ENCODE data around the gene DAAM1. TPM values are rescaled to one million over a fixed set of nuclear protein-coding genes. Genes with fewer than 3 reads are reported as not detected.

Gene DAAM1
- total RNA-seq, 3 donors from 2014 or later = 50.1 to 95.9 (median 64.2) TPM

DNA sequence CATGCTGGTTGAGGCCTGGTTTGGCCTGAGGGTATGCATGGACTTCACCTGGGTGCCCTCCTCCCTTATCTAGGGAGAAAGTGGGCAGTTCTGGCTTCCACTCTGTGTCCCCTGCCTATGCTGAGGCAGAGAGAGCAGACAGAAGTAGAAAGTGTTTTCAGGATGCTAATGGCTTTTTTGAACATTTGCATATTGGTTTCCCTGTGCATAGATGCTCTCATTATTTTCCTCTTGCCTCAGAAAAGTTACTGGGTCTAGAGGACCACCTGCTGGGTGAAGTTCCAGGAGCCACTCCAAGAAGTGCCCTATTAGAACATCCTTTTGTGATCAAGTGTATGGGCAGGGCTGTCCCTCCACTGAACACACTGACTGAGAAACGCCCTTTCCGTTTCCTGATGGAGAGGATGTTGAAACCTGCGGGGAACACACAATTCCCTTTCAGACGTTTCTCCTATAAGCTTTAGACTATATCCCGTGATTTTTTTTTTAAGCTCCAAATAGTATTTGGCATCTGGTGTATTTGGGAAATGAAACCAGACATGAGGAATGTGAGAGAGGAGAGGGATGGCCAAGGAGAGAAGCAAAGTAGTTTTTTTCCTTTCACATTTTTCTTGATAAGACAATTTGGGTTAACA lies 66.6 kb downstream of the DAAM1 start:
- H3K27me3 ChIP-seq = no peaks in the 10 kb centered on the region
- H3K4me1 ChIP-seq = peaks cover 6 to 10% of the 10 kb centered on the region in 2 donors
- no peaks in the 10 kb centered on the region for H3K36me3 ChIP-seq
- H3K4me3 ChIP-seq = no peak overlapping the region
- H3K27ac ChIP-seq = peak overlapping the region; percentile 91 to 93
- H3K9me3 ChIP-seq = no peaks in the 10 kb centered on the region
- no peak for DNase-seq (ENCODE audit: low spot score in 2 of 2)
- intact Hi-C loops (cut with DNase I; ENCODE audit: low total_unique reads) = no loop called here
- TF ChIP-seq POLR2AphosphoS5 (IDR thresholded peaks at IDR 0.05) (no peak), POLR2A (IDR thresholded peaks at IDR 0.05) (no peak)
- TF ChIP-seq, protein P1, sequence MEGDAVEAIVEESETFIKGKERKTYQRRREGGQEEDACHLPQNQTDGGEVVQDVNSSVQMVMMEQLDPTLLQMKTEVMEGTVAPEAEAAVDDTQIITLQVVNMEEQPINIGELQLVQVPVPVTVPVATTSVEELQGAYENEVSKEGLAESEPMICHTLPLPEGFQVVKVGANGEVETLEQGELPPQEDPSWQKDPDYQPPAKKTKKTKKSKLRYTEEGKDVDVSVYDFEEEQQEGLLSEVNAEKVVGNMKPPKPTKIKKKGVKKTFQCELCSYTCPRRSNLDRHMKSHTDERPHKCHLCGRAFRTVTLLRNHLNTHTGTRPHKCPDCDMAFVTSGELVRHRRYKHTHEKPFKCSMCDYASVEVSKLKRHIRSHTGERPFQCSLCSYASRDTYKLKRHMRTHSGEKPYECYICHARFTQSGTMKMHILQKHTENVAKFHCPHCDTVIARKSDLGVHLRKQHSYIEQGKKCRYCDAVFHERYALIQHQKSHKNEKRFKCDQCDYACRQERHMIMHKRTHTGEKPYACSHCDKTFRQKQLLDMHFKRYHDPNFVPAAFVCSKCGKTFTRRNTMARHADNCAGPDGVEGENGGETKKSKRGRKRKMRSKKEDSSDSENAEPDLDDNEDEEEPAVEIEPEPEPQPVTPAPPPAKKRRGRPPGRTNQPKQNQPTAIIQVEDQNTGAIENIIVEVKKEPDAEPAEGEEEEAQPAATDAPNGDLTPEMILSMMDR (IDR thresholded peaks at IDR 0.05) = no peak

DNA sequence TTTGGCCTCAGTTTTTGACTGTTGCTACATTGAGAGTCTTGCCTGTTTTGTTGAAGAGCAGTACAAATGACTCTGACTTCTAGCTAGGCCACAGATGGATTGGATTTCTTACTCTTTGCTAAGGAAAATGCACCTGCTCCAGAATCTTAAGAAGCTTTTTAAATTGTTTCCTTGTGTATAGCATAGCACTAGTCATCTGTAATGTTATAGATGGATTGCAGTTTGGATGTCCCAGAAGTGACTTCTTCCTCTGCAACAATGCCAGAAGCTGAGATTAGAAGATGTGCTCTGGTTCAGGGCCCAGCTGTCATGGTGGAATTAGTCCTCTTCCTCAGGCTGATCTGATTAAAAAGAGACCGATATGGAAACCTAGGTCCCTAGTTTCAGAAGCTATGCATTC lies 67.9 kb downstream of the DAAM1 start:
- Histone ChIP-seq H3K27me3 (no peaks in the 10 kb centered on the region), H3K27ac (no peak overlapping the region), H3K4me1 (peaks cover 6 to 10% of the 10 kb centered on the region in 2 donors), H3K9me3 (no peaks in the 10 kb centered on the region), H3K4me3 (no peak overlapping the region), H3K36me3 (no peaks in the 10 kb centered on the region)
- intact Hi-C loops (cut with DNase I; ENCODE audit: low total_unique reads) = no loop called here
- TF ChIP-seq POLR2A (IDR thresholded peaks at IDR 0.05) (no peak), POLR2AphosphoS5 (IDR thresholded peaks at IDR 0.05) (no peak)
- TF ChIP-seq, protein P1 (IDR thresholded peaks at IDR 0.05) = no peak
- no peak for DNase-seq (ENCODE audit: low spot score in 2 of 2)

DNA sequence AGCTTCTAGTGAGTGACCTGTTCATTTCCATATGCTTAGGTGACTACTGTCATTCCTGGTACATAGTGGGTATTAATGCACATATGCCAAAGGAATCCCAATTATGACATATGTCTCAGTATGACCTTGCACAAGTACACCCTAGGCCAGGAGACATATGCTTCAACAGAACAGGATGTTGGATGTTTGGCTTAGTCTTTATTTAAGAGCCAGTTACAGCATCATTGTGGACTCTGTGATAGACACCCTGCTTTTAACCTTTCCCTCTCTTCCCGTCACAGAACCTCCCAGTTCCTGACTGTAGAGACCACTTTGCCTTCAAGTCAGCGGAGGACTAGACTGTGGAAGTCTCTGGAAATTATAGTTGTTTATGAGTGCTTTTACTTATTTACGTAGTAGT lies 72.9 kb downstream of the DAAM1 start:
- H3K36me3 ChIP-seq = no peaks in the 10 kb centered on the region
- no peak for DNase-seq (ENCODE audit: low spot score in 2 of 2)
- no peaks in the 10 kb centered on the region for H3K9me3 ChIP-seq
- TF ChIP-seq POLR2A (IDR thresholded peaks at IDR 0.05) (no peak), POLR2AphosphoS5 (IDR thresholded peaks at IDR 0.05) (no peak)
- TF ChIP-seq, protein P1 (IDR thresholded peaks at IDR 0.05) = no peak
- intact Hi-C loops (cut with DNase I; ENCODE audit: low total_unique reads) = no loop called here
- H3K27me3 ChIP-seq = no peaks in the 10 kb centered on the region
- no peak overlapping the region for H3K27ac ChIP-seq
- H3K4me1 ChIP-seq = no peaks in the 10 kb centered on the region
- H3K4me3 ChIP-seq = no peak overlapping the region

DNA sequence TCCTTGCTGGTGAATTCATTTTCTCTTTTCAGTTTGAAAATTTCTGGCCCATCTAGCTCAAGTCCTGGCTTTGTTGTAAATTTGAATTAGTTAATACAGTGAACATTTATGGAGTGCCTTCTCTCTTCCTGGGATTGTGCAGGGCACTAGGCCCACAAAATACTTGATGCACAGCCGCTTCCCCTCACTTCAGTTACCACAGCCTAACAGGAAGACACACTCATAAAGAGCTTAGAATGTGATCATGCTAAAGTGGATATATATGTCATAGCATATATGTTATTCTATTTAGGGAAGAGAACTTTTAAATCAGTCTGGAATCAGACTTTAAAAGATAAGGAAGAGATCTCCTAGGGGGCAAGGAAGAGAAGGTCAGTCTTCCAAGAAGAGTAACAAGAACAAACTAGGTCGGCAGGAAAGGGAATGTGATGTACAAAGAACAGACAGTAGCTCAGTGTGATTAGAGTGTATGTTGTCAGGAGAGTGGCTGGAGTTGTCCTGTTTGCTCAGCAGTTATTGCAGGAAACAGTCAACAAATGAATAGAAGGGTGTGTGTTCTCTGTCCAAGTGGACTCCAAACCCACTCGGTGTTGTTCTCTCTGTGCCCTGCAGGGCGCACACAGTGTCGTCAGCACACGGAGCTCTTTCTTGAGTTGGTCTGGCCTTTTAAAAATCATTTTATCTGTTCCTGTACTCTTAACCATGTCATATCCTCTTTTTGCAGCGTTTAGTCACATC lies 74.4 kb downstream of the DAAM1 start:
- no peaks in the 10 kb centered on the region for H3K27me3 ChIP-seq
- H3K9me3 ChIP-seq = no peaks in the 10 kb centered on the region
- H3K4me1 ChIP-seq = no peaks in the 10 kb centered on the region
- H3K36me3 ChIP-seq = no peaks in the 10 kb centered on the region
- no peak for TF ChIP-seq POLR2A (IDR thresholded peaks at IDR 0.05)
- TF ChIP-seq, protein P1 (IDR thresholded peaks at IDR 0.05) = peak in 2 of 3 donors; percentile 34 to 47
- H3K4me3 ChIP-seq = no peak overlapping the region
- no peak overlapping the region for H3K27ac ChIP-seq
- no peak for DNase-seq (ENCODE audit: low spot score in 2 of 2)
- intact Hi-C loops (cut with DNase I; ENCODE audit: low total_unique reads) = no loop called here

DNA sequence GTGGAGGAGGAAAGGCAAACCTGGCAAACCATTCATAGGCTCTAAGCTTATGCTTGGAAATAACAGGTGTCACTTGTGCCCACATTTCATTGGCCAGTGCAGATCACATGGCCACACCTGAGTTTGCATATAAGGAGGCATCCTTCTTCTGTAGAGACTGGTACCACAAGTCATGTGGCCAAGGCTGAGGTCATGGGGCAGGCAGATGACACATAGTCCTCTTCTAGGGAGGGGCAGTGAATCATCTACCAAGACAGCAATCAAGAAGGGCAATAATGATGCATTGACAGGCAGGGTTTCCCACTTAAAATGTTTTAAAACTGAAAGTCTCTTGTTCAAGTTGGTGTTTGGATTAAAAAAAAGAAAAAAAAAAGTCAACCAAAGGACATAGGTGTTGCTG lies 77.3 kb downstream of the DAAM1 start:
- Histone ChIP-seq H3K27ac (no peak overlapping the region), H3K4me3 (no peak overlapping the region), H3K9me3 (no peaks in the 10 kb centered on the region), H3K4me1 (no peaks in the 10 kb centered on the region), H3K27me3 (no peaks in the 10 kb centered on the region), H3K36me3 (no peaks in the 10 kb centered on the region)
- TF ChIP-seq POLR2A (IDR thresholded peaks at IDR 0.05) = no peak
- TF ChIP-seq, protein P1 (IDR thresholded peaks at IDR 0.05) = no peak
- TF ChIP-seq POLR2AphosphoS5 (IDR thresholded peaks at IDR 0.05) = no peak
- intact Hi-C loops (cut with DNase I; ENCODE audit: low total_unique reads) = no loop called here
- DNase-seq (ENCODE audit: low spot score in 2 of 2) = no peak

Measured in breast epithelium (tissue), 4 donors.